Kidney (tissue), 14 donors: ENCODE data around the gene GORASP1. TPM values are rescaled to one million over a fixed set of nuclear protein-coding genes. Genes with fewer than 3 reads are reported as not detected.

ENCODE experiments used
- DNase-seq, 5 donors: peaks; one replicate each; pipeline ENCODE4 v3.0.0-alpha.2; 2013 to 2020
- FAIRE-seq: peaks from 2 replicates; lab custom pipeline; 2012; peaks lifted over from hg19 to GRCh38; lab: Jason Lieb, UNC
- H3K27ac ChIP-seq, 2 donors: one replicate each; pipeline ENCODE4 v1.7.0; 2013; ENCODE audit warnings: low read depth in 2 of 2, low read length in 2 of 2, inconsistent platforms in 1 of 2
- H3K27me3 ChIP-seq: one replicate; pipeline ENCODE4 v1.7.1; 2013; ENCODE audit warnings: low read length, inconsistent platforms; ENCODE audit not compliant: control insufficient read depth, insufficient read depth
- H3K36me3 ChIP-seq, 3 donors: one replicate each; pipeline versions ENCODE4 v1.7.0 to v1.7.1; 2013; ENCODE audit warnings: low read length in 3 of 3, control low read depth in 1 of 3, inconsistent platforms in 1 of 3; ENCODE audit not compliant: insufficient read depth in 3 of 3, control insufficient read depth in 2 of 3
- H3K4me1 ChIP-seq, 3 donors: one replicate each; pipeline versions ENCODE4 v1.7.0 to v1.7.1; 2013; ENCODE audit warnings: low read length in 3 of 3, inconsistent platforms in 1 of 3, low read depth in 1 of 3; ENCODE audit not compliant: control insufficient read depth in 2 of 3, insufficient read depth in 2 of 3
- H3K4me3 ChIP-seq, 3 donors: one replicate each; pipeline versions ENCODE4 v1.7.0 to v1.8.1; 2013; ENCODE audit warnings: low read length in 3 of 3, control low read depth in 1 of 3, inconsistent platforms in 1 of 3
- H3K9ac ChIP-seq, 3 donors: one replicate each; pipeline versions ENCODE4 v1.7.0 to v1.7.1; 2013; ENCODE audit warnings: low read length in 3 of 3, control low read depth in 1 of 3, inconsistent platforms in 1 of 3
- H3K9me3 ChIP-seq, 3 donors: one replicate each; pipeline versions ENCODE4 v1.7.0 to v1.7.1; 2013; ENCODE audit warnings: low read length in 3 of 3, control low read depth in 1 of 3, inconsistent platforms in 1 of 3; ENCODE audit not compliant: control insufficient read depth in 2 of 3, insufficient read depth in 1 of 3
- CTCF ChIP-seq: IDR thresholded peaks from 3 replicates; pipeline ENCODE4 v1.5.1; 2012; ENCODE audit warnings: mild to moderate bottlenecking, moderate library complexity, borderline replicate concordance; ENCODE audit not compliant: insufficient read depth; ENCODE audit errors: extremely low read depth
- intact Hi-C: fragments of 100-400 bp; cut with DNase I; formaldehyde crosslinking; loops from one replicate; pipeline ENCODE4 v1.11.1; 2022
- polyA plus RNA-seq: library from polyadenylated mRNA; stranded (reverse); fragments of 350-450 nt; fragmentation: Illumina TruSeq; extraction: RNeasy Lipid Tissue Mini Kit (QIAGEN cat#74804); gene quantifications from one replicate; pipeline ENCODE4 v1.2.3, GENCODE V29; 2014; ENCODE audit warnings: low read depth, low replicate concordance; ENCODE audit not compliant: insufficient read depth
- total RNA-seq: library from RNA; stranded (reverse); fragmentation: NEBNext Ultra II Directional; extraction: Animal tissue kit (Norgen Biotek cat#: 25700); gene quantifications from one replicate; pipeline ENCODE4 v1.2.1, GENCODE V29; 2021
- donor health status: control.
- donor health status: control.
- donor health status: control.
- donor health status: control.
- donor health status: control.
- donor health status: DM: yes; HTN: yes; CAD: no.
- donor health status: Normal renal cell carcinoma (clear cell type).

Gene GORASP1
- total and polyA plus RNA-seq, 2 donors from 2014 or later: 38.8 to 70.9 TPM

- no peak for FAIRE-seq
Observed at GRCh38 chr3:39124876-39125840, 17.7 kb upstream of the GORASP1 start.

GRCh38 chr3:39122813-39123212, 15.4 kb upstream of the GORASP1 start:
- Histone ChIP-seq H3K4me1 (peaks cover 0 to 4% (median 0%) of the 10 kb centered on the region in 3 donors), H3K9ac (no peak overlapping the region), H3K4me3 (no peak overlapping the region), H3K27ac (no peak overlapping the region), H3K27me3 (no peaks in the 10 kb centered on the region), H3K9me3 (no peaks in the 10 kb centered on the region), H3K36me3 (peaks cover 0 to 11% (median 0%) of the 10 kb centered on the region in 3 donors)
- FAIRE-seq (no peak), DNase-seq (peak in 1 of 5 donors; percentile 8)
- no peak for TF ChIP-seq CTCF
- intact Hi-C loops: no loop called here

More at GRCh38 chr3:39124876-39125840, 17.7 kb upstream of the GORASP1 start:
- DNase-seq: peak in 4 of 5 donors; percentile 19 to 48 (median 40)
- H3K9ac ChIP-seq: no peak overlapping the region
- peaks cover 0 to 8% (median 0%) of the 10 kb centered on the region in 3 donors for H3K36me3 ChIP-seq
- H3K4me3 ChIP-seq: no peak overlapping the region
- H3K27me3 ChIP-seq: no peaks in the 10 kb centered on the region
- intact Hi-C loops: loop anchor here (5.0 kb wide), 1 partner anchor 167 kb away; no protein-coding TSS in a partner anchor
- TF ChIP-seq CTCF: peak; percentile 13
- no peaks in the 10 kb centered on the region for H3K9me3 ChIP-seq
- H3K27ac ChIP-seq: no peak overlapping the region
- peaks cover 0 to 4% (median 0%) of the 10 kb centered on the region in 3 donors for H3K4me1 ChIP-seq

GRCh38 chr3:39121621-39122020, 14.2 kb upstream of the GORASP1 start:
- DNase-seq (no peak), FAIRE-seq (no peak)
- no peak for TF ChIP-seq CTCF
- H3K36me3 ChIP-seq: peaks cover 0 to 11% (median 0%) of the 10 kb centered on the region in 3 donors
- intact Hi-C loops: no loop called here
- H3K9ac ChIP-seq: no peak overlapping the region
- no peaks in the 10 kb centered on the region for H3K9me3 ChIP-seq
- H3K4me1 ChIP-seq: peaks cover 0 to 3% (median 0%) of the 10 kb centered on the region in 3 donors
- H3K27ac ChIP-seq: no peak overlapping the region
- no peak overlapping the region for H3K4me3 ChIP-seq
- no peaks in the 10 kb centered on the region for H3K27me3 ChIP-seq
